HepG2 (cell line): ENCODE data around the gene ZSCAN31. TPM values are rescaled to one million over a fixed set of nuclear protein-coding genes. Genes with fewer than 3 reads are reported as not detected.

ENCODE experiments used
- ARID3A ChIP-seq: IDR thresholded peaks from 2 replicates; pipeline ENCODE4 v1.6.1; 2012; ENCODE audit warnings: low read depth, low read length, improper control_type of control experiment
- CHCHD3 ChIP-seq: sonication (generic); formaldehyde crosslinking; IDR thresholded peaks from 2 replicates; pipeline ENCODE4 v1.8.0; 2022; ENCODE audit warnings: mild to moderate bottlenecking, missing genetic modification reagents, moderate library complexity
- IKZF4 ChIP-seq: sonication (generic); formaldehyde crosslinking; IDR thresholded peaks from 2 replicates; pipeline ENCODE4 v1.5.1; 2020; ENCODE audit warnings: borderline replicate concordance, mild to moderate bottlenecking, low read depth, missing genetic modification reagents; ENCODE audit errors: not compliant biosample characterization
- NFRKB ChIP-seq: fragments of 450-650 bp; IDR thresholded peaks from 2 replicates; pipeline ENCODE4 v1.6.1; 2017
- PCBP2 ChIP-seq: fragments of 200-400 bp; formaldehyde crosslinking; optimal IDR thresholded peaks from 2 replicates; pipeline ENCODE3; 2018; ENCODE audit warnings: low read length, low read depth; ENCODE audit not compliant: poor library complexity, severe bottlenecking
- SATB2 ChIP-seq: sonication (generic); formaldehyde crosslinking; IDR thresholded peaks from 2 replicates; pipeline ENCODE4 v1.5.0; 2020; ENCODE audit warnings: missing genetic modification reagents
- SP4 ChIP-seq: sonication (generic); formaldehyde crosslinking; IDR thresholded peaks from 2 replicates; pipeline ENCODE4 v1.8.1; 2023; ENCODE audit warnings: mild to moderate bottlenecking, missing genetic modification reagents
- ZIK1 ChIP-seq: sonication (generic); formaldehyde crosslinking; IDR thresholded peaks from 2 replicates; pipeline ENCODE4 v1.5.0; 2020; ENCODE audit warnings: mild to moderate bottlenecking, low read depth, missing genetic modification reagents, borderline replicate concordance
- ZNF124 ChIP-seq: sonication (generic); formaldehyde crosslinking; IDR thresholded peaks from 2 replicates; pipeline ENCODE4 v1.4.0; 2020; ENCODE audit warnings: missing genetic modification reagents
- ZNF331 ChIP-seq: sonication (generic); formaldehyde crosslinking; IDR thresholded peaks from 2 replicates; pipeline ENCODE4 v1.4.0; 2020; ENCODE audit warnings: missing genetic modification reagents
- polyA plus RNA-seq, 8 experiments: library from polyadenylated mRNA; depleted of rRNA in 3 of 8; stranded (reverse) in 7 of 8; unstranded in 1 of 8; fragments of >200 nt; fragmentation: Illumina TruSeq in 4 of 8; extraction: Trizol in 4 of 8; gene quantifications; 2 replicates each; pipeline versions ENCODE4 v1.2.1 to v1.2.3, GENCODE V29; 2011 to 2016; ENCODE audit warnings: low read depth in 4 of 8, missing spikeins in 1 of 8, mixed read lengths in 1 of 8; ENCODE audit not compliant: insufficient read depth in 1 of 8
- total RNA-seq, 5 experiments: library from RNA; depleted of rRNA; stranded (reverse); fragments of >200 nt; fragmentation: Illumina TruSeq; extraction: Trizol; gene quantifications; 2 replicates each; pipeline ENCODE4 v1.2.3, GENCODE V29; 2016; ENCODE audit warnings: low read depth in 1 of 5
- TF ChIP-seq, protein P1 (sequence below): sonication (generic); formaldehyde crosslinking; IDR thresholded peaks from 2 replicates; pipeline ENCODE4 v1.4.0; 2020; ENCODE audit warnings: missing genetic modification reagents, borderline replicate concordance
- TF ChIP-seq, protein P2 (sequence below): sonication (generic); formaldehyde crosslinking; IDR thresholded peaks from 2 replicates; pipeline ENCODE4 v1.4.0; 2020; ENCODE audit warnings: missing genetic modification reagents, borderline replicate concordance
- TF ChIP-seq, protein P3 (sequence below): sonication (generic); formaldehyde crosslinking; IDR thresholded peaks from 2 replicates; pipeline ENCODE4 v1.5.0; 2020; ENCODE audit warnings: mild to moderate bottlenecking, missing genetic modification reagents
- TF ChIP-seq, protein P4 (sequence below), 2 experiments: sonication (generic) in 1 of 2; formaldehyde crosslinking in 1 of 2; IDR thresholded peaks; 2 replicates each; pipeline versions ENCODE4 v1.4.0 to v1.6.1; 2016 to 2020; ENCODE audit warnings: borderline replicate concordance in 1 of 2, low read depth in 1 of 2, mild to moderate bottlenecking in 1 of 2, missing genetic modification reagents in 1 of 2

ZSCAN31 gene
- total and polyA plus RNA-seq, 2 of the 13 experiments (the other 11 are each of a cell fraction or from before 2014, with no cell fraction given) = 5.3 to 6.2 TPM

DNA sequence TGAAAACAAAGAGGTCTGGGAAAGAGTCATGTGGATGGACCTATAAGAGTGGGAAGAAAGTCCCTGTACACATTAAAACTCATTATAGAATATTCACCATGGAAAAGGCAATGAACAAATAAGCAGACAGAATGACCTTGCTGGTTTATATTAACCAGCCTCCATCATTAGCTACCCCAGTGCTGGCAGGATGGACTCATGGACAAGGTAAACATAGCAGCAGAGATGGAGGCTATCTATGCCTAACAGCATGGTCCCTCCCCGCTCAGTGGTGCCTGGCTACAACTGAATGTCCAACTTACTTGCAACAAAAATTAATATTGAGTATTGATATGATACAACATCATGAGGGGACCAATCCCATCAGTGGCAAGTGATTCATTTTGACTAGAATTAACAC is 9.3 kb upstream of the ZSCAN31 start (continued):
- TF ChIP-seq, protein P1, sequence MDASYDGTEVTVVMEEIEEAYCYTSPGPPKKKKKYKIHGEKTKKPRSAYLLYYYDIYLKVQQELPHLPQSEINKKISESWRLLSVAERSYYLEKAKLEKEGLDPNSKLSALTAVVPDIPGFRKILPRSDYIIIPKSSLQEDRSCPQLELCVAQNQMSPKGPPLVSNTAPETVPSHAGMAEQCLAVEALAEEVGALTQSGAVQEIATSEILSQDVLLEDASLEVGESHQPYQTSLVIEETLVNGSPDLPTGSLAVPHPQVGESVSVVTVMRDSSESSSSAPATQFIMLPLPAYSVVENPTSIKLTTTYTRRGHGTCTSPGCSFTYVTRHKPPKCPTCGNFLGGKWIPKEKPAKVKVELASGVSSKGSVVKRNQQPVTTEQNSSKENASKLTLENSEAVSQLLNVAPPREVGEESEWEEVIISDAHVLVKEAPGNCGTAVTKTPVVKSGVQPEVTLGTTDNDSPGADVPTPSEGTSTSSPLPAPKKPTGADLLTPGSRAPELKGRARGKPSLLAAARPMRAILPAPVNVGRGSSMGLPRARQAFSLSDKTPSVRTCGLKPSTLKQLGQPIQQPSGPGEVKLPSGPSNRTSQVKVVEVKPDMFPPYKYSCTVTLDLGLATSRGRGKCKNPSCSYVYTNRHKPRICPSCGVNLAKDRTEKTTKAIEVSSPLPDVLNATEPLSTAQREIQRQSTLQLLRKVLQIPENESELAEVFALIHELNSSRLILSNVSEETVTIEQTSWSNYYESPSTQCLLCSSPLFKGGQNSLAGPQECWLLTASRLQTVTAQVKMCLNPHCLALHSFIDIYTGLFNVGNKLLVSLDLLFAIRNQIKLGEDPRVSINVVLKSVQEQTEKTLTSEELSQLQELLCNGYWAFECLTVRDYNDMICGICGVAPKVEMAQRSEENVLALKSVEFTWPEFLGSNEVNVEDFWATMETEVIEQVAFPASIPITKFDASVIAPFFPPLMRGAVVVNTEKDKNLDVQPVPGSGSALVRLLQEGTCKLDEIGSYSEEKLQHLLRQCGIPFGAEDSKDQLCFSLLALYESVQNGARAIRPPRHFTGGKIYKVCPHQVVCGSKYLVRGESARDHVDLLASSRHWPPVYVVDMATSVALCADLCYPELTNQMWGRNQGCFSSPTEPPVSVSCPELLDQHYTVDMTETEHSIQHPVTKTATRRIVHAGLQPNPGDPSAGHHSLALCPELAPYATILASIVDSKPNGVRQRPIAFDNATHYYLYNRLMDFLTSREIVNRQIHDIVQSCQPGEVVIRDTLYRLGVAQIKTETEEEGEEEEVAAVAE = no peak
- TF ChIP-seq ZIK1 (no peak), PCBP2 (no peak), ZNF124 (0 out of 2 replicates have a peak, but pooled peaks have one; percentile 58), IKZF4 (CRISPR knock-in tag) (no peak), SP4 (CRISPR knock-in tag) (no peak), NFRKB (no peak), ARID3A (peak; percentile 61; the same call in 1 of the 2 replicates), CHCHD3 (no peak), ZNF331 (CRISPR knock-in tag) (peak; percentile 67; the same call in 1 of the 2 replicates), SATB2 (CRISPR knock-in tag) (0 out of 2 replicates have a peak, but pooled peaks have one; percentile 42)
- TF ChIP-seq, protein P2, sequence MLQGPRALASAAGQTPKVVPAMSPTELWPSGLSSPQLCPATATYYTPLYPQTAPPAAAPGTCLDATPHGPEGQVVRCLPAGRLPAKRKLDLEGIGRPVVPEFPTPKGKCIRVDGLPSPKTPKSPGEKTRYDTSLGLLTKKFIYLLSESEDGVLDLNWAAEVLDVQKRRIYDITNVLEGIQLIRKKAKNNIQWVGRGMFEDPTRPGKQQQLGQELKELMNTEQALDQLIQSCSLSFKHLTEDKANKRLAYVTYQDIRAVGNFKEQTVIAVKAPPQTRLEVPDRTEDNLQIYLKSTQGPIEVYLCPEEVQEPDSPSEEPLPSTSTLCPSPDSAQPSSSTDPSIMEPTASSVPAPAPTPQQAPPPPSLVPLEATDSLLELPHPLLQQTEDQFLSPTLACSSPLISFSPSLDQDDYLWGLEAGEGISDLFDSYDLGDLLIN (CRISPR knock-in tag) = no peak
- TF ChIP-seq, protein P3, sequence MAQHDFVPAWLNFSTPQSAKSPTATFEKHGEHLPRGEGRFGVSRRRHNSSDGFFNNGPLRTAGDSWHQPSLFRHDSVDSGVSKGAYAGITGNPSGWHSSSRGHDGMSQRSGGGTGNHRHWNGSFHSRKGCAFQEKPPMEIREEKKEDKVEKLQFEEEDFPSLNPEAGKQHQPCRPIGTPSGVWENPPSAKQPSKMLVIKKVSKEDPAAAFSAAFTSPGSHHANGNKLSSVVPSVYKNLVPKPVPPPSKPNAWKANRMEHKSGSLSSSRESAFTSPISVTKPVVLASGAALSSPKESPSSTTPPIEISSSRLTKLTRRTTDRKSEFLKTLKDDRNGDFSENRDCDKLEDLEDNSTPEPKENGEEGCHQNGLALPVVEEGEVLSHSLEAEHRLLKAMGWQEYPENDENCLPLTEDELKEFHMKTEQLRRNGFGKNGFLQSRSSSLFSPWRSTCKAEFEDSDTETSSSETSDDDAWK (CRISPR knock-in tag) = no peak
- TF ChIP-seq, protein P4, sequence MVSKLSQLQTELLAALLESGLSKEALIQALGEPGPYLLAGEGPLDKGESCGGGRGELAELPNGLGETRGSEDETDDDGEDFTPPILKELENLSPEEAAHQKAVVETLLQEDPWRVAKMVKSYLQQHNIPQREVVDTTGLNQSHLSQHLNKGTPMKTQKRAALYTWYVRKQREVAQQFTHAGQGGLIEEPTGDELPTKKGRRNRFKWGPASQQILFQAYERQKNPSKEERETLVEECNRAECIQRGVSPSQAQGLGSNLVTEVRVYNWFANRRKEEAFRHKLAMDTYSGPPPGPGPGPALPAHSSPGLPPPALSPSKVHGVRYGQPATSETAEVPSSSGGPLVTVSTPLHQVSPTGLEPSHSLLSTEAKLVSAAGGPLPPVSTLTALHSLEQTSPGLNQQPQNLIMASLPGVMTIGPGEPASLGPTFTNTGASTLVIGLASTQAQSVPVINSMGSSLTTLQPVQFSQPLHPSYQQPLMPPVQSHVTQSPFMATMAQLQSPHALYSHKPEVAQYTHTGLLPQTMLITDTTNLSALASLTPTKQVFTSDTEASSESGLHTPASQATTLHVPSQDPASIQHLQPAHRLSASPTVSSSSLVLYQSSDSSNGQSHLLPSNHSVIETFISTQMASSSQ (IDR thresholded peaks at IDR 0.05; ENCODE audit: low read depth) = peak; percentile 74
- TF ChIP-seq, protein P4 (CRISPR knock-in tag; IDR thresholded peaks at IDR 0.05; ENCODE audit: borderline replicate concordance) = peak; percentile 70; the same call in 1 of the 2 replicates
